GM18511 (cell line): ENCODE results near the gene NLK.
"Not testable (repeated sequence)": the region's sequence is repeated elsewhere in the genome, so short reads cannot be mapped to it uniquely, and the experiment has no call there.

Source experiments
- ATAC-seq: cut with Tn5 transposase; IDR thresholded peaks from one replicate; pipeline ENCODE4 v1.9.1; 2021; ENCODE audit warnings: mild to moderate bottlenecking, moderate library complexity; ENCODE audit not compliant: unreplicated experiment

The NLK gene

GRCh38 chr17:28145348-28145747 lies 102.9 kb downstream of the NLK start:
- ATAC-seq, result no peak

- no peak for ATAC-seq
Measured at GRCh38 chr17:28147017-28147416, 104.5 kb downstream of the NLK start.

- ATAC-seq, result no peak
Measured at GRCh38 chr17:28151001-28151400, 108.5 kb downstream of the NLK start.

- ATAC-seq, result no peak
Measured at GRCh38 chr17:28154214-28154613, 111.7 kb downstream of the NLK start.

- not testable (repeated sequence) for ATAC-seq
Measured at GRCh38 chr17:28155405-28155804, 112.9 kb downstream of the NLK start.

- no peak for ATAC-seq
Measured at GRCh38 chr17:28159004-28159403, 116.5 kb downstream of the NLK start.

- no peak for ATAC-seq
Measured at GRCh38 chr17:28159924-28160323, 117.4 kb downstream of the NLK start.

- no peak for ATAC-seq
Measured at GRCh38 chr17:28160610-28161009, 118.1 kb downstream of the NLK start.

GRCh38 chr17:28161311-28161710 lies 118.8 kb downstream of the NLK start:
- no peak for ATAC-seq

- ATAC-seq, result no peak
Measured at GRCh38 chr17:28166478-28166877, 124.0 kb downstream of the NLK start.

GRCh38 chr17:28169621-28170349 lies 127.3 kb downstream of the NLK start:
- no peak for ATAC-seq

- no peak for ATAC-seq
Measured at GRCh38 chr17:28170771-28171170, 128.3 kb downstream of the NLK start.

GRCh38 chr17:28173031-28173561 lies 130.6 kb downstream of the NLK start:
- no peak for ATAC-seq

- ATAC-seq, result no peak
Measured at GRCh38 chr17:28173801-28174200, 131.3 kb downstream of the NLK start.

- no peak for ATAC-seq
Measured at GRCh38 chr17:28174352-28175046, 132.0 kb downstream of the NLK start.

GRCh38 chr17:28177351-28177750 lies 134.9 kb downstream of the NLK start:
- ATAC-seq, result no peak

GRCh38 chr17:28178800-28179199 lies 136.3 kb downstream of the NLK start:
- no peak for ATAC-seq

- ATAC-seq, result no peak
Measured at GRCh38 chr17:28180449-28180848, 138.0 kb downstream of the NLK start.

- ATAC-seq, result no peak
Measured at GRCh38 chr17:28181568-28181967, 139.1 kb downstream of the NLK start.

- ATAC-seq, result no peak
Measured at GRCh38 chr17:28182559-28182958, 140.1 kb downstream of the NLK start.

- ATAC-seq, result no peak
Measured at GRCh38 chr17:28185658-28186057, 143.2 kb downstream of the NLK start.

GRCh38 chr17:28186472-28186871 lies 144.0 kb downstream of the NLK start:
- ATAC-seq, result not testable (repeated sequence)
